Activated CD4-positive, alpha-beta T cell treated with anti-CD3 and anti-CD28 coated beads, Interleukin-2, amount 10 ng/mL, durations not matched to agents 7 days and 5 days (primary cell): ENCODE measurements around the gene GOLGA6D. TPM values are rescaled to one million over a fixed set of nuclear protein-coding genes. Genes with fewer than 3 reads are reported as not detected.
"Not testable (repeated sequence)": the region's sequence is repeated elsewhere in the genome, so short reads cannot be mapped to it uniquely, and the experiment has no call there.

Experiments used
- CTCF ChIA-PET: fragments of 350-600 bp; sonication (Branson Sonifier 250); formaldehyde crosslinking; loops from one replicate; lab custom pipeline; 2021; ENCODE audit warnings: antibody characterized with exemption; lab: Charles Lee
- POLR2A ChIA-PET: fragments of 350-600 bp; sonication (Branson Sonifier 250); formaldehyde crosslinking; loops from one replicate; lab custom pipeline; 2021; ENCODE audit warnings: antibody characterized with exemption; lab: Charles Lee
- DNase-seq: peaks from one replicate; pipeline ENCODE4 v3.0.0-alpha.2; 2020
- H3K27ac Mint-ChIP-seq: one replicate; pipeline ENCODE4 v1.8.0; 2021; ENCODE audit warnings: mild to moderate bottlenecking, moderate library complexity, mixed read lengths
- H3K27me3 Mint-ChIP-seq: one replicate; pipeline ENCODE4 v1.8.0; 2021; ENCODE audit warnings: mixed read lengths
- H3K36me3 Mint-ChIP-seq: one replicate; pipeline ENCODE4 v1.8.0; 2021; ENCODE audit warnings: low read depth, mixed read lengths
- H3K4me1 Mint-ChIP-seq: one replicate; pipeline ENCODE4 v1.8.0; 2021; ENCODE audit warnings: mixed read lengths
- H3K4me3 Mint-ChIP-seq: one replicate; pipeline ENCODE4 v1.8.0; 2021; ENCODE audit warnings: mild to moderate bottlenecking, moderate library complexity, mixed read lengths
- H3K9me3 Mint-ChIP-seq: one replicate; pipeline ENCODE4 v1.8.0; 2021; ENCODE audit warnings: mixed read lengths
- total RNA-seq, 2 experiments: library from RNA; stranded (reverse); gene quantifications; one replicate each; pipeline ENCODE4 v1.2.3, GENCODE V29; 2021

GOLGA6D gene
- total RNA-seq, 2 experiments from 2014 or later: not detected

DNA sequence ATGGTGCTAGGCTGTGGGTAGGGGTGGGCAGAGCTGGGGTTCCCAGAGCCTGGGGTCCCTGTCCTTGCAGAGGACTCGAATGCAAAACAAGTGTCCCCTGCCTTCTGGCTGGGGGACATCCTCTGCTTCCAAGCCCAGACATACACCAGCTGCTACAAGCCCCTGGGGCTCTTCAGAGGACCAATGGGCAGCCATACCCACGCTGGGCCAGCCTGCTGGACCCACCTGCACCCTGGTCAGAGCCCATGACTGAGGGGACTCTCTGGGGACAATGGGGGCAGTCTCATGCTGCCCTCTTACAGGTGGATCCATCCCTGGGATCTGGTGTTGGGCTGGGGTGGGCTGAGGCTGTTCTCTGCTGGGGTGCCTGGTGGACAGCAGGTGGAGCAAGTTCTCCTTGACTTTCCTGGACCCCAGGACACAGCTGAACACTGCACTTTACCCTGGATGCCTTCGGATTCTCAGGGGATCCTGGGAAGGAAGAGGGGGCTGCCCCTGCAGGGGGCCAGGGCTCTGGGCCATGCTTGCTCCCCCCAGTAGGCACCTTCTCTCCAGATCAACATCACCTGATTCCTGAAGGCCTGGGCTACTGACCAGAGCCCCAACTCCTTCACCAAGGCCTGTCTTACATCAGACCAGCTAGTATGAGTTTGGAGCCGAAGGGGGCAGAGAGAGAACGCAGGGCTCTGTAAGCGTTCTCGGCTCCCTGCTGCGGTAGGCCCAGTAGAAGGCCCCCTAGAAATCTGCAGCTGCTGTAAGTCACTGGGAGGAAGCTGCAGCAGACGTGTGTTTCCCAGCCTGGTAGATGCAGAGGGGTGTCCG, 46.1 kb downstream of the GOLGA6D start:
- Mint-ChIP-seq H3K27me3 (peaks cover 2% of the 10 kb centered on the region), H3K36me3 (no peaks in the 10 kb centered on the region), H3K4me1 (no peaks in the 10 kb centered on the region), H3K27ac (no peak overlapping the region), H3K9me3 (no peaks in the 10 kb centered on the region), H3K4me3 (no peak overlapping the region)
- POLR2A ChIA-PET: no interaction called here
- CTCF ChIA-PET: interaction anchor here (0.5 kb wide), 1 partner anchor 82 kb away, joined by 7 read pairs; no protein-coding TSS in a partner anchor
- DNase-seq: no peak

- ChIA-PET POLR2A (no interaction called here), CTCF (no interaction called here)
- H3K36me3 Mint-ChIP-seq: no peaks in the 10 kb centered on the region
- no peak overlapping the region for H3K4me3 Mint-ChIP-seq
- H3K9me3 Mint-ChIP-seq: no peaks in the 10 kb centered on the region
- peaks cover 2% of the 10 kb centered on the region for H3K27me3 Mint-ChIP-seq
- H3K4me1 Mint-ChIP-seq: no peaks in the 10 kb centered on the region
- no peak for DNase-seq
- no peak overlapping the region for H3K27ac Mint-ChIP-seq
Observed at GRCh38 chr15:75329571-75329970, 46.9 kb downstream of the GOLGA6D start.

- CTCF ChIA-PET, H3K9me3 Mint-ChIP-seq, H3K27me3 Mint-ChIP-seq, POLR2A ChIA-PET, H3K27ac Mint-ChIP-seq, H3K4me3 Mint-ChIP-seq, H3K36me3 Mint-ChIP-seq, DNase-seq: not testable (repeated sequence)
- peaks cover 16% of the 10 kb centered on the region for H3K4me1 Mint-ChIP-seq
Observed at GRCh38 chr15:75332093-75332492, 49.5 kb downstream of the GOLGA6D start.

DNA sequence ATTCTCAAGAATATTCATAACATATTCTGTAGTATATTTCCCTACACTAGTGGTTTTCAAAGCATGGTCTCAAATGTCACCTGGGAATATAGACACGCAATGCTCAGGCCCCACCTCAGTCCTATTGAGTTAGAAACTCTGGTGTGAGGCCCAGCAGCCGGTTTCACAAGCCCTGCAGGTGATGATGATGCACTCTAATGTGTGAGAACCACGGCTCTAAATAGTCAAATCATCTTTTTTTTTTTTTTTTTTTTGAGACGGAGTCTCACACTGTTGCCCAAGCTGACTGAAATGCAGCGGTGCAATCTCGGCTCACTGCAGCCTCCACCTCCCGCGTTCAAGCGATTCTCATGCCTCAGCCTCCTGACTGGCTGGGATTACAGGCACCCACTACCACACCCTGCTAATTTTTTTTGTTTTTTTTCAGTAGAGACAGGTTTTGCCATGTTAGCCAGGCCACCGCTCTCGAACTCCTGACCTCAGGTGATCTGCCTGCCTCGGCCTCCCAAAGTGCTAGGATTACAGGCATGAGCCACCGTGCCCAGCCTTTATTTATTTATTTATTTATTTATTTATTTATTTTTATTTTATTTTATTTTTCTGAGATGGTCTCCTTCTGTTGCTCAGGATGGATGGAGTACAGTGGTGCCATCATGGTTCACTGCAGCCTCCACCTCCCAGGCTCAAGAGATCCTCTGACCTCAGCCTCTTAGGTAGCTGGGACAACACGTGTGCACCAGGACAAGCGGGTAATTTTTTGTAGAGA, 51.2 kb downstream of the GOLGA6D start:
- H3K36me3 Mint-ChIP-seq, POLR2A ChIA-PET, H3K4me3 Mint-ChIP-seq, H3K27ac Mint-ChIP-seq, H3K27me3 Mint-ChIP-seq, DNase-seq, H3K9me3 Mint-ChIP-seq: not testable (repeated sequence)
- H3K4me1 Mint-ChIP-seq: peaks cover 20% of the 10 kb centered on the region
- CTCF ChIA-PET: interaction anchor here (0.6 to 1.2 kb wide), 3 partner anchors 33 to 275 kb away, joined by 3 to 4 read pairs (median 3); no protein-coding TSS in a partner anchor

DNA sequence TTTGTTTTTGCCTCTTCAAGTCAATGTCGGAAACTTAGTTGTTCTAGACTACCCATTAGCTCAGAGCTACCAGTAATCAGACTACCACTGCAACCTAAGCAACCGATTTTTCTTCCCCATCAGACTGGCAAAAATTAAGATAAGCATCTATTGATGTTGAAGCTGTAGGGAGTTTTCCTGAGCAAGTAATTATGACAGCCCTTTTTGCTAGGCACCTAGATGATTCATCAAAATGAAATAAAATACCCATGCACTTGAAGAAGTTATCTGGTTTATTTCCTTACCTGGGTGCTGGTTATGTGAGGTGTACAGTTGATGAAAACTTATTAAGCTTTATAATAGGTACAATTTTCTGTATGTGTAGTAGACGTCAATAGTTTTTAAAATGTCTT, 52.7 kb downstream of the GOLGA6D start:
- Mint-ChIP-seq H3K4me1 (peaks cover 20% of the 10 kb centered on the region), H3K27me3 (peaks cover 2% of the 10 kb centered on the region), H3K4me3 (peak overlapping the region; percentile 93), H3K9me3 (no peaks in the 10 kb centered on the region), H3K27ac (peak overlapping the region; percentile 98), H3K36me3 (peaks cover 5% of the 10 kb centered on the region)
- POLR2A ChIA-PET: interaction anchor here (0.6 kb wide), 1 partner anchor 14 kb away, joined by 4 read pairs; no protein-coding TSS in a partner anchor
- no peak for DNase-seq
- CTCF ChIA-PET: interaction anchor here (1.2 to 1.5 kb wide), 2 partner anchors 32 to 274 kb away, joined by 4 to 7 read pairs; no protein-coding TSS in a partner anchor

GRCh38 chr15:75335705-75336355, 53.2 kb downstream of the GOLGA6D start, which contains the start of gene COMMD4:
Gene COMMD4 (plus strand): TSS chr15:75336063. CDS start chr15:75336090, 27 bp downstream.
- peak; percentile 90 for DNase-seq
- H3K4me3 Mint-ChIP-seq: peak within 1 kb of the TSS; percentile 93
- H3K27ac Mint-ChIP-seq: peak within 1 kb of the TSS; percentile 98
- peaks cover 20% of the 10 kb centered on the region for H3K4me1 Mint-ChIP-seq
- POLR2A ChIA-PET: no interaction called here
- CTCF ChIA-PET: interaction anchor here (1.5 kb wide), 2 partner anchors 12 to 32 kb away, joined by 3 to 7 read pairs; no protein-coding TSS in a partner anchor
- peaks cover 2% of the 10 kb centered on the region for H3K27me3 Mint-ChIP-seq
- H3K9me3 Mint-ChIP-seq: no peaks in the 10 kb centered on the region
- H3K36me3 Mint-ChIP-seq: peaks cover 6% of the 10 kb centered on the region

DNA sequence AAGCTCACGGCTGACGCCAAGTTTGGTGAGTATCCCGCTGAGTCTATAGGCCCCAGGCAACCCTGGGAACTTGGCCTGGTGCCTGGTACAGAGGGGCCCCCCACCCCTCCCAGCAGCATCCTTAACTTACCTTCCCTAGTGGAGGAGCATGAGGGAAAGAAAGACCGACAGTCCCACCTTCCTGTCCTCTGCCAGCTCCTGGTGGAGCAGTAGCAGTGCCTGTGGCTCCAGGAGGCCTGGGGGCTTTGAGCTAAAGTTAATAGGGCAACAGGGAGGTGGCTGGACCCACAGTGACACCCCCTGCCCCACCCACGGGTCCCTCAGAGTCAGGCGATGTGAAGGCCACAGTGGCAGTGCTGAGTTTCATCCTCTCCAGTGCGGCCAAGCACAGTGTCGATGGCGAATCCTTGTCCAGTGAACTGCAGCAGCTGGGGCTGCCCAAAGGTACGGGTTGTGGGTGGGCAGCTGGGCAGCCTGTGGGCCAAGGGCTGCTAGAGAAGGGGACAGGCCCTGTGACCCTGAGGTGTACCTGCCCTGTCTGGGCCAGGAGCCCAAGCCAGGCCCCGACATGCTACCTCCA, 56.1 kb downstream of the GOLGA6D start:
- H3K27ac Mint-ChIP-seq: no peak overlapping the region
- no peaks in the 10 kb centered on the region for H3K27me3 Mint-ChIP-seq
- CTCF ChIA-PET: no interaction called here
- no peak overlapping the region for H3K4me3 Mint-ChIP-seq
- POLR2A ChIA-PET: no interaction called here
- H3K4me1 Mint-ChIP-seq: peaks cover 20% of the 10 kb centered on the region
- peaks cover 6% of the 10 kb centered on the region for H3K36me3 Mint-ChIP-seq
- DNase-seq: no peak
- no peaks in the 10 kb centered on the region for H3K9me3 Mint-ChIP-seq

DNA sequence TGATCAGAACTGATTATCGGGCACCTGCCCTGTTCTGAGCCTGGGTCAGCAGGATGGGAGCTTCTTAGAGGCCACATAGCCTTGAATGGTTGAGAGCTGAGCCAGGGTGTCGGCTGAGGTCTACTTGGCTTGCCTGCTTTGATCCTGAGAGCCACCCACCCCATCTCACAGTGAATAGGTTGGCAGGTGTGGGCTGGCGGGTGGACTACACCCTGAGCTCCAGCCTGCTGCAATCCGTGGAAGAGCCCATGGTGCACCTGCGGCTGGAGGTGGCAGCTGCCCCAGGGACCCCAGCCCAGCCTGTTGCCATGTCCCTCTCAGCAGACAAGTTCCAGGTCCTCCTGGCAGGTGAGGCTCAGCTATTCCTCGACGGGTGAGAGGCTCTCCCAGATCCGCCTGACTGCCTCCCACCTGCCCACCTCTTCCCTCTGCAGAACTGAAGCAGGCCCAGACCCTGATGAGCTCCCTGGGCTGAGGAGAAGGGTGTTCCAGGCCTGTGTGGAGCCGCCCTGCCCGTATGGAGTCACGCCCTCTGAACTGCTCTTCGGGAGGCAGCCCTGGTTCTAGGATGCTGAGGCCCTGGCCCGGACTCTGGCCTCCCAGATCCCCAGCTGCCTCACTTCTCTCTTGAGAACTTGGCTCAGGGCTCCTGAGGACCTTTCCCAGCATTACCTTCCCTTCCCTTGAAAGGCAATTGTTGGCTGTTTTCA, 57.1 kb downstream of the GOLGA6D start:
- ChIA-PET POLR2A (no interaction called here), CTCF (interaction anchor here (0.6 kb wide), 1 partner anchor 340 kb away, joined by 6 read pairs; no protein-coding TSS in a partner anchor)
- Mint-ChIP-seq H3K27me3 (no peaks in the 10 kb centered on the region), H3K36me3 (peaks cover 6% of the 10 kb centered on the region), H3K4me3 (no peak overlapping the region), H3K4me1 (peaks cover 20% of the 10 kb centered on the region), H3K27ac (no peak overlapping the region), H3K9me3 (no peaks in the 10 kb centered on the region)
- DNase-seq: no peak

- peaks cover 2% of the 10 kb centered on the region for H3K9me3 Mint-ChIP-seq
- POLR2A ChIA-PET: no interaction called here
- CTCF ChIA-PET: interaction anchor here (0.8 kb wide), 1 partner anchor 338 kb away, joined by 3 read pairs; no protein-coding TSS in a partner anchor
- H3K27ac Mint-ChIP-seq: no peak overlapping the region
- DNase-seq: no peak
- H3K4me1 Mint-ChIP-seq: peaks cover 11% of the 10 kb centered on the region
- H3K27me3 Mint-ChIP-seq: peaks cover 14% of the 10 kb centered on the region
- H3K36me3 Mint-ChIP-seq: peaks cover 12% of the 10 kb centered on the region
- H3K4me3 Mint-ChIP-seq: no peak overlapping the region
Observed at GRCh38 chr15:75342221-75342620, 59.6 kb downstream of the GOLGA6D start.

DNA sequence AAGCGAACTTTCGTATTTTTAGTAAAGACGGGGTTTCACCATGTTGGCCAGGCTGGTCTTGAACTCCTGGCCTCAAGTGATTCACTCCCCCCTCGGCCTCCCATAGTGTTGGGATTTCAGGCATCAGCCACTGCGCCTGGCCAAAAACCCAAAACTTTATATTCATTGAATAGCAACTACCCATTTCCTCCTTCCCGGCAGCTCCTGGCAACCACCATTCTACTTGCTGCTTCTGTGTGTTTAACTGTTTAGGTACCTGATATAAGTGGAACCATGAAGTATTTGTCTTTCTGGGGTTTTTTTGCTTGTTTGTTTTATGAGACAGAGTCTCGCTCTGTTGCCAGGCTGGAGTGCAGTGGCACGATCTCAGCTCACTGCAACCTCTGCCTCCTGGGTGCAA, 61.3 kb downstream of the GOLGA6D start:
- H3K36me3 Mint-ChIP-seq: peaks cover 15% of the 10 kb centered on the region
- peaks cover 12% of the 10 kb centered on the region for H3K4me1 Mint-ChIP-seq
- DNase-seq, POLR2A ChIA-PET, H3K4me3 Mint-ChIP-seq, H3K9me3 Mint-ChIP-seq, H3K27ac Mint-ChIP-seq: not testable (repeated sequence)
- CTCF ChIA-PET: interaction anchor here (1.5 to 2.2 kb wide), 2 partner anchors 9 to 24 kb away, joined by 4 to 6 read pairs; partner anchors contain the start of gene MAN2C1
- H3K27me3 Mint-ChIP-seq: peaks cover 22% of the 10 kb centered on the region
